Measurements from ENCODE around the gene FBLN2.

GRCh38 chr3:13676356-13677017 is 127.6 kb downstream of the FBLN2 start:
- no peak for TF ChIP-seq CTCF (IDR thresholded peaks at IDR 0.05)
- TF ChIP-seq POLR2AphosphoS5 (IDR thresholded peaks at IDR 0.05) = no peak
- no peak for TF ChIP-seq POLR2A (IDR thresholded peaks at IDR 0.05)
